ENCODE results near the gene KLHL36. TPM values are rescaled to one million over a fixed set of nuclear protein-coding genes. Genes with fewer than 3 reads are reported as not detected.

Gene KLHL36
- total RNA-seq, 1 donor from 2014 or later, result 26.3 TPM

GRCh38 chr16:84699712-84700445, 51.6 kb downstream of the KLHL36 start, which contains the start of gene USP10:
TSS of gene USP10 (plus strand) at chr16:84700000. CDS start at chr16:84700091, 91 bp downstream.
- ATAC-seq, result peak; percentile 84

GRCh38 chr16:84700446-84701300, 52.4 kb downstream of the KLHL36 start:
- ATAC-seq, result no peak

- peak; percentile 11 for ATAC-seq
Observed at GRCh38 chr16:84703681-84704080, 55.4 kb downstream of the KLHL36 start.

- ATAC-seq, result no peak
Observed at GRCh38 chr16:84704253-84704652, 55.9 kb downstream of the KLHL36 start.

- ATAC-seq, result no peak
Observed at GRCh38 chr16:84706856-84707255, 58.5 kb downstream of the KLHL36 start.

- no peak for ATAC-seq
Observed at GRCh38 chr16:84709609-84710008, 61.3 kb downstream of the KLHL36 start.

- no peak for ATAC-seq
Observed at GRCh38 chr16:84710686-84711085, 62.4 kb downstream of the KLHL36 start.

Other genes starting within 250 kb of the KLHL36 start
- gene MEAK7, start 143.9 kb upstream of the KLHL36 start, total RNA-seq, result 58.3 TPM
- gene COTL1, start 30.4 kb upstream of the KLHL36 start, total RNA-seq, result 16.3 TPM
- gene USP10, start 51.5 kb downstream of the KLHL36 start, total RNA-seq, result 63.0 TPM
- gene CRISPLD2, start 171.5 kb downstream of the KLHL36 start, total RNA-seq, result 6.5 TPM

Data from esophagus mucosa (tissue), 1 donor.